ENCODE results near the gene MAP4K3.

MAP4K3 gene

DNA sequence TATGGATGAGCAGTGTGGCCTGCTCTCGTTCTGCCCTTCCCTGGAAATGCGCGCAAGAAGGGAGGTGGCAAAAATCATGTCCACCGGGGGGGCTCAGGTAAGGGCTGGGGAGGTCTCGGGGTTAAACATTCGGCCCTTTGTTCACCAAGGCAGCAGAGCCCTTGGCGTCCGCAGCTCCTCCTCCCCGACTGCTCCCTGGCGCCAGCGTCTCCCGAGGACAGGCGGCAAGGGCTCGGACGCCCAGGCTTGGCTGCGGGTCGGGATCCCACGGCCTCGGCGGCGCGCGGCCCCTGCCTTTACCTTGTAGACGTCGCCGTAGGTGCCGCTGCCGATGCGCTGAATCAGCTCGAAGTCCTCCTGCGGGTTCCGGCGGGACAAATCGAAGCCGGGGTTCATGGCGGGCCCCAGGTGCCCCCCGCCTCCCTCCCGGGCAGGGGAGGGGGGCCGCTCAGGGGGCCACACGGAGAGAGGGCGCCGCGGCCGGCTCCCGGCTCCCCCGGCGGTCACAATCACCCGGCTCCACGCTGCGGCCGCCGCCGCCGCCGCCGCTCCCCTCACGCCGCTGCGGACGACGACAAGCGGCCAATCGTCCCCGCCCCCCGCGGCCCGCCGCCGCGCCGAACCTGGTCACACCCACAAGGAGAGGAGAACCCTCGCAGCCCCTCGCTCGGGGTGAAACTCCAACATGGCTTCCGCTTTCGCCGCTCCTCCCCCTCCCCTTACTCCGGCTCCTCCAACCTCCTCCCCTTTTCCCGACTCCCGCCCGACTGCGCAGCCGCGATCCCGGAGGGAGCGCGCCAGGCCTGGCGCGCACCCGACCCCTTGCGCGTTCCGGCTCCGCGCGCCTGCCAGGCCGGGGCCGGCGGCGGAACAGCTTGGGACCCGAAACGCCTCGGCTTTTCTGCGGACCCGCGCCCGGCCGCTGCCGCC lies at the start of gene MAP4K3:
Gene MAP4K3 (minus strand): TSS at position 694 of the 930 bp plus-strand sequence. CDS start 298 bp downstream, at position 396.
- DNase-seq (ENCODE audit: low read depth): peak; percentile 81

DNA sequence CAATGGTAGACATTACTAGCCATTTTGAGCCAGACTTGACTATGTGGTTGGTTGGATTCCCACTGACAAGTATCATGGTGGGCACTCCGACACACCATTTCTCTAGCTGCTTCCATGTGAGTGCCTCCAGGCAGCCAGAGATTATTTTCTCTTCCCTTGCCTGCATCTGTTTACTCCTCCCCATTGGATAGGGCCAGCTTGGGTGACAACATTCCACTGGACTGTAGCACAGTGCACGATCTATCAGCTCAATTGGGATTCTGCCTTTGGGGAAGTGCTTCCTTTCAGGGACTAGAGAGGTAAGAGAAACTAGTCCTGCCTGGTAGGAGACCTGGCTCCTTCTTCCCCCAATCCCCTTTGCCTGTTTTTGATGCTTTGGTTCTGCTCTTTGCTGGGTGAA lies 49.0 kb upstream of the MAP4K3 start:
- no peak for DNase-seq (ENCODE audit: low read depth)

DNA sequence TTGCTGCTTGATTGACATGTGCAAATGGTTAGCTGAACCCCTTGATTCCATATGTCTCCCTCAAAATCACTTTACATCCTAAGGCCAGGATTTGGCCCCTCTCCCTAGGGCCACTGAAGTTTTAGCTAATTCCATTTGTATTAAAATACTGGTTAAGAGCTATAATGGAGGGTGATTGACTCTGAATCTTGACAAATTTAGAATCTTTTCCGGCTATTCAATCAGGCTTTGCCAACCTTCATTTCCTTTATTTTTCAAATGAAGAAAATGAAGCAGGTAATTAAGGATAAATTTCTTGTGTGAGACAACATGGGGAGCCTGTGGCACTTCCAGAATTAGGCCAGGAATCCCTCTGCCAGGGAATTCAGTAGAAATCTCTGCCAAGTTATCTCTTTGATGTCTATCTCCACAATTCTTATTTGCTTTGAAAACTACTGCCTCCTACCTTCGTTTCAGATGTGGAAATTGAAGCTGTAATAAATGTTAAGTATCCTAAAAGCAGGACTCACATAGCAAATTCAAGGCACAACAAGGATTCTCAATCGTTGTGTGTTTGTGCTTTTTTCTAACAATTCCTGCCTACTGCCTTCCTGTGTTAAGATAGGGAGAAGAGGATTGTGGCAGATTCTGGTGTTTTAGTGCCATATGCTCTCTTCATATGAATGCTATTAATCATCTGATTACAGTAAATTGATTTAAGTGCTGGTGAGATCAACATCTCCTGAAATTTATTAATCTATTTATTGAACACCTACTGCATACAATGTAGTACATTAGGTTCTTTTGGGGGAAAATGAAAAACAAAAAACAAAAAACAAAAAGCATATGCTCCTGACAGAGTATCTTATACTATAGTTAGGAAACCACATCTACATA lies 47.8 kb upstream of the MAP4K3 start:
- DNase-seq (ENCODE audit: low read depth): no peak

DNA sequence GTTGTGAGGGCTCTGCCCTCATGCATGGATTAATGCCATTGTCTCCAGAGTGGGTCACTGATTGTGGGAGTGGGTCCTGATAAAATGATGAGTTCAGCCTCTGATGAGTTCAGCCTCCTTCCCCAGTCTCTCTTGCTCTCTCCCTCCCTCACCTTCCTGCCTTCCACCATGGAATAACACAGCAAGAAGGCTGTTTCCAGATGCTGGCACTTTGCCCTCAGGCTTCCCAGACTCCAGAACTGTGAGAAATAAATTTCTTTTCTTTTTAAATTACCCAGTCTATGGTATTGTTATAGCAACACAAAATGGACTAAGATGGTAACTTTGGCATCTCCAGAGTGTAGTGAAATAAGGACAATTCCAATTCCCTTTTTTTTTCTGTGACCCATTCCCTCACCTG lies 47.1 kb upstream of the MAP4K3 start:
- DNase-seq (ENCODE audit: low read depth): no peak

DNA sequence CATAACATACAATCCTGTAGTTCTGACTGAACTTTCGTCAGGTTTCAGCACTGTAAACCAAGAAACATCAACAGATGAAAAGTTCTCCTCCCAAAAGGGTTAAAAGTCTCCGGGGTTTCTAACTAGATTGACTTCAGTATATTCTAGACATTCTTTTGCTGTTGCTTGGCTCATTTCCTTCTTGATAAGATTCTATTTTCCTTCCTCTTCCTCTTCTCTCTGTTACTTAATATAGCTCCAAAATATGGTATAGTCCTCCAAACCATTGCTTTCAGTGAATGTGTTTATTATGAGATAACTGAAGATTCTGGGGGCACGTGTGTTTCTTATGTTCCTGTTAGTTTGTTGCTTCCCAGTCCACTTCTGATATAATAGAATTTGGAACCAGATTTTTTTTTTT lies 46.4 kb upstream of the MAP4K3 start:
- DNase-seq (ENCODE audit: low read depth): no peak

DNA sequence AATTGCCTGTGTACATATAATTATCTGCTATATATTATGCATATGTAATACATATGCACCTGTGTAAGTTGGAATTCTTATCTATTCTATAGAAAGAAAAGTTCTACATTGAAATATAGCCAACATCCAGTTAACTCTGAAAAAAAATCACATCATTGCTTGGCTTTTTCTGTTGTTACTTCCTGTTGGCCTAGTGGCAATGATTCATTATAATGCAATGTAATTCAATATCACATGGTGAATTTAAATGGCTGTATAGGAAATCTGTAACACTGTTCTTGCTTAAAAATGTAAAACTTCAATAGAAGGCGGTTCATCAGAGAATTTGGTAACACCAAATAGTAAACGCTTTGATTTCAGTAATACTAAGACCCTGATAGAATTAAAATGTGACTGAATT lies 44.5 kb upstream of the MAP4K3 start:
- no peak for DNase-seq (ENCODE audit: low read depth)

DNA sequence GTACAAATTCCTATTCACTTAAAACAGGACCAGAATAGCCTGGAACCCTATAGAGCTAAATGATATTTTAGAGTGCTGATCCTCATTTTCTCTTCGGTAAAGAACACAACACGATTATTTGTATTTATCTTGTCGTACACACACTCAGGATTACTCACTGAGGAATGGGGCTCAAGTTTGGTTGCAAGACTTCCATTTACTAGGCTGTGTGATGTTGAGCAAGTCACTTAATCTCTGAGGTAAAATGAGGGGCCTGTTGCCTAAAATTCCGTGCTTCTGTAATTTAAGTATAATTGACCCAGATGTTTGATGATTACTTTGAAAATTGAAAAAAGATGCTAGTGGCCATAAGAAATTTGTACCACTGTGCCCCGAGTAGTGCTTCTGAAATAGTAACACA lies 42.6 kb upstream of the MAP4K3 start:
- no peak for DNase-seq (ENCODE audit: low read depth)

DNA sequence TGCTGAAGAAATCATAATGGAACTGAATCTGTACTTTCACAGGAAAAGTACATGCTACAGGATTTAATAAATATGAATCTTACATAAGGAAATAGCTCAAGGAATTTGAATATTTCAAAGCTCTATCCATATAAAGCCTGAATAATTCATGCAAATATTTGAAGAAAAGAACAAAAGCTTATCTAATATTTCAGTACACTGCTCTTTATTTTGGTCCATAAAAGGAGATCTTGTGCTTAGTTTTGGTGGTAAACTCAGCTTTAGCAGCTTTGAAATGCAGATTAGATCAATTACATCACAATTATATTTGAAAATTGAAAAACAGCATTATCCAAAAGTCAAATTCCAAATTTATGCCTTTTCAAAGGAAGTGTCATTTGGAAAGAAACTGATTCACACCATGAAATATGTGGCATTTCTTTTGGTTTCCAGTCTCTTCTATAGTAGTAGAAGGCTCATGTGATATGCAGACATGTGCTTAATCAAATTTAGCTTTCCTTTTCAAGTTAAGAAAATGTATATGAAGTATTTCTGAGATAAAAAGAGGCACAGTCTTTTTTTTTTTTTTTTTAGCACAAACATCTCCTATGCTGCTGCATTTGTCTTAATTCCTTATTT lies 42.1 kb upstream of the MAP4K3 start:
- no peak for DNase-seq (ENCODE audit: low read depth)

DNA sequence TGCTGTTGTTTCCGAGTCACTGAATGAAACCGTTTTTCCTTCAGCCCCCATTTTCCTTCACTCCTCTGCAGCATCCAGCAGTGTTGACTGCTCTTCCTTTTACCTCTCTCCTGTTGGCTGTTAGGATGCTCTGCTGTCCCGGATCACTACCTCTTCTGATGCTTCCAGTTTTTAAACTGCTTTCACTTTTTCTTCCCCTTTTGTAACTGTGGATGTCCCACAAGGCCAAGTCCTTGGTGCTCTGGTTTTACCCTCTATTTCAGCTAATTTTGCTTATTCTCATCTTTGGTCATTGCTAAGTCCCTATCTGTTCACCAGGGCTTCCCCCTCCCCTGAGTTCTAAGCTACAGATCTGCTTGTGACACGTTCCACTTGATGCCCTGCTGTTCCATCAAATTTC lies 39.4 kb upstream of the MAP4K3 start:
- no peak for DNase-seq (ENCODE audit: low read depth)

DNA sequence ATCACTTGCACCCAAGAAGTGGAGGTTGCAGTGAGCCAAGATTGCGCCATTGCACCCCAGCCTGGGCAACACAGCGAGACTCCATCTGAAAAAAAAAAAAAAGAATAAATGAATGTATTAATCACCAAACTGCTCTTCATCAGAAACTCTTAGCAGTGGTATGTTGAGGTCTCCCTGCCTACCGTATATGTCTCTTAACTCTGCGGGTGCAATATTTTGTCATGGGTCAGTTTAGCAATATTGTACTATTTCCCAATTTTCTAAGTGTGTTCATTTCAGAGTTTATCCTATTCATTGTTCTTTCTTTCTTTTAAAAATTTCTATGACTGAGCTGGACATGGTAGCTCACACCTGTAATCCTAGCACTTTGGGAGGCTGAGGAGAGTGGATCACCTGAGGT lies 37.9 kb upstream of the MAP4K3 start:
- no peak for DNase-seq (ENCODE audit: low read depth)

DNA sequence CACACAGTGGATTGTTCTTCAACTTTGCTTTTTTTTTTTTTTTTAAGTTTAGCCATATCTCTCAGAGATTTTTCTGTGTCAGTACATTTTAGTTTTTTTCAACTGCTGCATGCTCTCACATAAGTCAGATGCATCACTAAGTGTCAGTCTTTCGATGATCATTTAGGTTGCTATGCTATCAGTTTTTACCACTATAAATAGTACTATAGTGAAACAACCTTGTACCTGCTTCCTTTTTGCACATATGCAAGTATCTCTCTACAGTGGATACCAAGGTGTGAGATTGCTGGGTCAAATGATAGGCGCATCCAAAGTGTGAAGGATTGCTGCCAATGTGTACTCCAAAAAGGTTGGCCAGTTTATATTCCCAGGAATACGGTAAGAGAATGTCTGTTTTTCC lies 33.5 kb upstream of the MAP4K3 start:
- no peak for DNase-seq (ENCODE audit: low read depth)

DNA sequence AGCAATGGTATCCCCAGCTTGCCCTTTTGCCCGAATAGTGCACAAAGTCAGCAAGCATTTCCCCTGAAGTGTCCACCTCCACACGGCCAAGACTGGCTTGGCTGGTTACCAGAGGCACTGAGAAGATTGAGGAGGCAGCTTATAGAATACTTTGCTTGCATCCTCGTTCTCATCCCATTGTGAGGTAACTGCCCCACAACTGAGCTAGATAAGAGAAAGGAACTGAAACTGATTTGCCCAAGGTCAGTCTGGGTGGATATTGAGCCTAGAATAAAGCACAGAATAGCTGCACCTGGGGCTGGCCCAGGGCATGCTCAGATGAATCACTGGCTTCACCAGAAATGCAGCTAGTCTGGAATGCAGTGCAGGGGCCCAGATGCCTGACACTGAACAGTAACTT lies 32.7 kb upstream of the MAP4K3 start:
- no peak for DNase-seq (ENCODE audit: low read depth)

DNA sequence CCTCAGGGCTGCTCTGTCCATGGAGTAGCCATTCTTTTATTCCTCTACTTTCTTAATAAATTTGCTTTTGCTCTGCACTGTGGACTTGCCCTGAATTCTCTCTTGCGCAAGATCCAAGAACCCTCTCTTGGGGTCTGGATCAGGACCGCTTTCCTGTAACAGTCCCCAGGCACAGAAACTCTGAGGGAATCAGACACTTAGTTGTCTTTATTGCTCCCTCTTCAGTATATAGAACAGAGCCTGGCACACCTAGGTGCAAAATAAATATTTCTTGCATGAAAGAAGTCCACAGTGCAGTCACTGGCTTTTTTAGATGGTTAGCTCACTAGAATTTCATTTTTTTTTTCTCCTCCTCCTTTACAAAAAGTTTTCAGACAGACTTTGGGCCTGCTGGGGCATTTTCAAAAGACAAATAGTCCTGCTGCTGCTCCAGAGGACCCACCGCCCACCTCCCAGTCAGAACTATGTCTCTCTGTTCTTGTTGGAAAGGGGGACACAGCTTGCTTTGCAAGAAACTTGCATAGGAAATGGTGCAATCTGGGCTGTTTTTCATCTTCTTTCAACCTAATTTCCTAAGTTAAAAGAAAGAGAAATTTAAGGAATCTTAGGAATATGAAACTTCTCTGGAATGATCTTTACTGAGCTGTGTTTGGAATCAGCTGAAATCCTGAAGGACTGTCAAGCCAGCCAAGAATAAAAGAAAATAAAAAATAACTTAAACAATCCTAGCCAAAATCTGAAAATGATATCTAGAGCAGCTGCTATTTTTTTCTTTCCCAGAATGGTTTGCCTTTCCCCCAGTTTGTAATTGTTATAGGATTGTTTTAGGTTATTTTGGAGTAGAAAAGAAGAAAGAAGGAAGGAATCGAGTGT lies 31.7 kb upstream of the MAP4K3 start:
- no peak for DNase-seq (ENCODE audit: low read depth)

DNA sequence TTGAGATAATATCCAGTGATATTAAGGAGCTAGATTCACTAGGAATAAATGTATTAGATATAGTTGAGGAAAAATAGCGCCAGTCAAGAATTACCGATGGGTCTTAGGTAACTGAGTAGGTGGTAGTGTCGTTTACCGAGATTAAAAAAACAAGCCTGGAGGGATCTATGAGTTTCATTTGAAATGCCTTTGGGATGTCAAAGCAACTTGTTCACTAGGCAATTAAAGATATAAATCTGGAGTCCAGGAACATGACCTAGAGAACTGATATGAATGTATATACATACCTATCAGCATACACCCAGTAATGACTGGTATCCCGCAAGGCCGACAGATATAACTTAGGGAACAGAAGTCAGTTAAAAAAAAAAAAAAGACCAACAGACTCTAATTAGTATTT lies 29.2 kb upstream of the MAP4K3 start:
- no peak for DNase-seq (ENCODE audit: low read depth)

DNA sequence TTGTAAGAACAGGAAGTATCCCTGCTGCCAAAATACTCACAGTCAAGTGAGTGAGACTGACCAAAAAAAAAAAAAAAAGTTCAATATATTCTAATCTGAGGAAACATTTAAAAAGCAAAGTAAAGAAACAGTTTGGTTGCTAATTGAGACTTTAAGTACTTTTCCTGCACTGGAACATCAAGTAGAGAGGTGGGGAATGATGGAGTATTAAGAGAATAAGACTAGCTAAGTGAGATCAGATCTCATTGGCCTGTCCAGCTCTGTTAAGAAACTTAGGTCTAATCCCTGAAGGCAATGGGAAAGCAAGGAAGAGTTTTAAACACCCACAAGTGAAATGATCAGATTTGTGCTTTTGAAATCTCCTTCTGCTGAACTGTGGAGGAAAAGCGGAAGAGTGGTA lies 27.8 kb upstream of the MAP4K3 start:
- no peak for DNase-seq (ENCODE audit: low read depth)

DNA sequence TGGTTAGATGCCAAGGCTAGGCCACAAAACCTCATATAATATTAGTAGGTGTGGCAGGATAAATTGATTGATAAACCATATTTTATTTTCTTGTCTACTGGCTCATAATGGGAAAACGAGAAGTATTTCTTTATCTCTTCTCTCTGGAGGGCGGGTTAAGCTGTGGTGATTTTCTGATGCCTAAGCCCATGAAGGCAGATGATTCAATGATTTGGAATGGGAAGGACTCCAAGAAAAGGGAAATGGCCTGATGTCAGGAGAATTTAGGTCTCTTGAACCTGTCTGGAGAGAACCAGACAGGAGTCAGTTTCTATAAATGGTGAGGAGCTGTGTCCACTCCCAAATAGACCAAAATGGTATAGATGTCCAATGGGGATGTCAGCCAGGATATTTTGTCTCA lies 18.7 kb upstream of the MAP4K3 start:
- no peak for DNase-seq (ENCODE audit: low read depth)

DNA sequence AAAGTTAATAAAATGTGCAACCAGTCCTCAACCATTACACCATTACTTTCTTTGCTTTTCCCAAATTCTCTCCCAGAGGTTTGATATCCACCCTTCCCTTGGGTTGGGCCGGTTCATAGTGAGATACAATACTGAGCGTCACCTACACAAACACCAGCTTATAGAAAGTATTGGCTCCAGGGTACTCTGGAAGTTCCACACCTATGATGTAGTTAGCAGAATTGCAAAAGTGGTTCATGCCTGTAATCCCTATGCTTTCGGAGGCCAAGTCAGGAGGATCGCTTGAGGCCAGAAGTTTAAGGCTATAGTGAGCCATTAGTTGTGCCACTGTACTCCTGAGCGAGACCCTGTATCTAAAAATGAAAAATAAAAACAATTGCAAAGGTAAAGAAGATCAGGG lies 15.3 kb upstream of the MAP4K3 start:
- no peak for DNase-seq (ENCODE audit: low read depth)

DNA sequence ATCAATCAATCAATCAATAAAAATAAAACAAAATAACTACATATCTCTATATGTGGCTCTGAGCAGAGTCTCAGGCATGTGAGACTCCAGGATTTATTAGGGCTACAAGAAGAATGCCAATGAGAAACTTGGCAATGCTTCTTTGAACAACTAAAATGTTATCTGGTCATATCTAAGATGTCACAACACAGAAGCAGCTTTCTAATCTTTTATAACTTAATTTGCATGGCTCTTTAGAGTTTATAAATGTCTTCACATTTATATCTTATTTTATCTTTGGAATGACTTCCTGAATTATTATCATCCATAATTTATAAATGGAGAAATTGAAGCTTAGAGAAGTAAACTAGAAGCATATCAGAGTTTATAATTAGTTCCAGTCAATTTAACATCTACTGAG lies 14.9 kb upstream of the MAP4K3 start:
- DNase-seq (ENCODE audit: low read depth): no peak

DNA sequence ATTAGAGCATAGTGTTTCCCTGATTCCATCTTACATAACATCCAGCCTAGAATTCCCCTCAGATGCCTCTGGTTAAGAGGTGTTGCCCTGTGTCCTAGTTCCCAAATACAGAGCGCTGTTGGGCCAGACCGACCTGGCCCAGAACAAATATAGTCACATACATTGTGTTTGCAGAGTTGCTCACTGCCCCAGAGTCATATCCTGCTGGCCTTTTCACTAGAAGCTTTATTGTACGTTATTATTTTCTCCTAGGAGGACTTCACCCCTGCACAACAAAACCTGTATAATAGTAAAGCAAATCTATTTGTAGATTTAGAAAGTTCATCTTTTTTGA lies 11.1 kb upstream of the MAP4K3 start:
- DNase-seq (ENCODE audit: low read depth): no peak

DNA sequence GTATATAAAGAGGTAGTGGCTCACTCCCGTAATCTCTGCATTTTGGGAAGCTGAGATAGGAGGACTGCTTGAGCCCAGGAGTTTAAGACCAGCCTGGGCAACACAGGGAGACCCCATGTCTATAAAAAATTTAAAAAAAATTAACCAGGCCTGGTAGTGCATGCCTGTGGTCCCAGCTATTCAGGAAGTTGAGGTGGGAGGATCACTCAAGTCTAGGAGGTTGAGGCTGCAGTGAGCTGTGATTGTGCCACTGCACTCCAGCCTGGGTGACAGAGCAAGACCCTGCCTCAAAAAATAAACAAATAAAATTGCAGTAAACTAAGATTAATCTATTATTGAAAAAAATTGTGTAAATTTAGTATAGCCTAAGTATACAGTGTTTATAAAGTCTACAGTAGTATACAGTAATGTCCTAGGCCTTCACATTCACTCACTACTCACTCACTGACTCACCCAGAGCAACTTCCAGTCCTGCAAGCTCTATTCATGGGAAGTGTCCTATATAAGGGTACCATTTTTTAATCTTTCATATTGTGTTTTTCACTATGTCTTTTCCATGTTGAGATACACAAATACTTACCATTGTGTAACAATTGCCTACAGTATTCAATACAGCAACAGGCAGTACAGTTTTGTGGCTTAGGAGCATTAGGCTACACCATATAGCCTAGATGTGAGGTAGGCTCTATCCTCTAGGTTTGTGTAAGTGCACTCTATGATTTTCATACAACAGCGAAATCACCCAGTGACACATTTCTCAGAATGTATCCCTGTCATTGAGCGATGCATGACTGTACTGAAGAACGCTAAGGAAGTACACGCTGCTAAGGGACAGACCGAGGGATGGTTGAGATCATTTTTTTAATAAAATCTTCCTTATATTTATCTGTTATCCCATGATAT lies 10.4 kb upstream of the MAP4K3 start:
- no peak for DNase-seq (ENCODE audit: low read depth)

DNA sequence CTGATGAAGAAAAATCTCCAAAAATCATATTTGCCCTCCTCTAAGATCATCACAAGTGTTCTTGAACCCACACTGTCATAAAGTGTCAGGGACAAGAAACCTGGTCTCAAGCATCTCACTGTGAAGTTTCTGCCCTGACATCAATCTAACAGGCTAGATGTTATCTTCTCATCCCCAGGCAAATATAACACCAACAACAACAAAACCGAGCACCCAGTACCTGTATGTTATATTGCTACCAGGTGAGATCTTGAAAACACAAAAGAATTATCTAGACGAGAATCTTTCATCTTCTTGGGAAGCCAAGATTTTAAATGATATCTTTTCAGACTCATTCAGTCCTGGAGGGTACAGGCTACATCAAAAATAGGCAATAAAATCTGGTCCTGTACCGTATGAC lies 8.8 kb upstream of the MAP4K3 start:
- no peak for DNase-seq (ENCODE audit: low read depth)
